Measurements from ENCODE around the gene NAPG.

NAPG gene

DNA sequence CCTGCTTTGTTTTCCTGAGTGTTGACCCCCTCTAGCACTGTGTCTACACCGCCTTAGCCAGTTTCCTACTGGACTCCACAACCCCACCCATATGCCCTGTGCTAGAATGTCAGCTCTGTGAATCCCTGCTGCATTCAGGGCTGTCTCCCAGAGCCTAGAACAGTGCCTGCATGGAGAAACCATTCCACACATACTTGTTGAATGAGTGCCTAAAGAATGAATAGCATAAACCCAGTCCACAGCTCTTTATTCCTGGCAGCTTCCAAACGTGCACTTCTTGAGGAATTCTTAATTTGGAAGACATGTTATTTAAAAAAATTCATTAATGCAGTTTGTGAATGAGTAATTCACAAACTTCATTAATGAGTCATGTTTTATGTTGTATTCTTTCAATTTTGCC is 6.5 kb upstream of the NAPG start:
- Histone ChIP-seq H3K27me3 (ENCODE audit: insufficient read depth, low read depth) (no peaks in the 10 kb centered on the region), H3K9ac (no peak overlapping the region), H3K4me2 (no peak overlapping the region), H3K4me1 (ENCODE audit: low read depth, poor library complexity, severe bottlenecking) (no peaks in the 10 kb centered on the region), H3K79me2 (ENCODE audit: insufficient read depth, low read depth) (no peaks in the 10 kb centered on the region), H2AFZ (ENCODE audit: low read depth) (no peak overlapping the region), H3K36me3 (ENCODE audit: insufficient read depth) (no peaks in the 10 kb centered on the region), H3K27ac (no peak overlapping the region), H4K20me1 (ENCODE audit: insufficient read depth) (no peaks in the 10 kb centered on the region), H3K4me3 (IDR thresholded peaks at IDR 0.05; ENCODE audit: insufficient read depth, low read depth, low read length) (no peak overlapping the region)
- TF ChIP-seq, protein P1, sequence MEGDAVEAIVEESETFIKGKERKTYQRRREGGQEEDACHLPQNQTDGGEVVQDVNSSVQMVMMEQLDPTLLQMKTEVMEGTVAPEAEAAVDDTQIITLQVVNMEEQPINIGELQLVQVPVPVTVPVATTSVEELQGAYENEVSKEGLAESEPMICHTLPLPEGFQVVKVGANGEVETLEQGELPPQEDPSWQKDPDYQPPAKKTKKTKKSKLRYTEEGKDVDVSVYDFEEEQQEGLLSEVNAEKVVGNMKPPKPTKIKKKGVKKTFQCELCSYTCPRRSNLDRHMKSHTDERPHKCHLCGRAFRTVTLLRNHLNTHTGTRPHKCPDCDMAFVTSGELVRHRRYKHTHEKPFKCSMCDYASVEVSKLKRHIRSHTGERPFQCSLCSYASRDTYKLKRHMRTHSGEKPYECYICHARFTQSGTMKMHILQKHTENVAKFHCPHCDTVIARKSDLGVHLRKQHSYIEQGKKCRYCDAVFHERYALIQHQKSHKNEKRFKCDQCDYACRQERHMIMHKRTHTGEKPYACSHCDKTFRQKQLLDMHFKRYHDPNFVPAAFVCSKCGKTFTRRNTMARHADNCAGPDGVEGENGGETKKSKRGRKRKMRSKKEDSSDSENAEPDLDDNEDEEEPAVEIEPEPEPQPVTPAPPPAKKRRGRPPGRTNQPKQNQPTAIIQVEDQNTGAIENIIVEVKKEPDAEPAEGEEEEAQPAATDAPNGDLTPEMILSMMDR (conservative IDR thresholded peaks at IDR 0.05; ENCODE audit: low read depth, low read length): no peak

- H4K20me1 ChIP-seq (ENCODE audit: insufficient read depth): no peaks in the 10 kb centered on the region
- peaks cover 1% of the 10 kb centered on the region for H3K4me1 ChIP-seq (ENCODE audit: low read depth, poor library complexity, severe bottlenecking)
- no peaks in the 10 kb centered on the region for H3K79me2 ChIP-seq (ENCODE audit: insufficient read depth, low read depth)
- no peak overlapping the region for H2AFZ ChIP-seq (ENCODE audit: low read depth)
- no peak overlapping the region for H3K4me2 ChIP-seq
- no peak overlapping the region for H3K27ac ChIP-seq
- H3K36me3 ChIP-seq (ENCODE audit: insufficient read depth): no peaks in the 10 kb centered on the region
- TF ChIP-seq, protein P1 (conservative IDR thresholded peaks at IDR 0.05; ENCODE audit: low read depth, low read length): peak; percentile 53
- no peaks in the 10 kb centered on the region for H3K27me3 ChIP-seq (ENCODE audit: insufficient read depth, low read depth)
- no peak overlapping the region for H3K4me3 ChIP-seq (IDR thresholded peaks at IDR 0.05; ENCODE audit: insufficient read depth, low read depth, low read length)
- no peak overlapping the region for H3K9ac ChIP-seq
Measured at GRCh38 chr18:10519999-10520935, 5.6 kb upstream of the NAPG start.

GRCh38 chr18:10521566-10521965 is 4.3 kb upstream of the NAPG start:
- peaks cover 4% of the 10 kb centered on the region; the same call in 1 of the 2 replicates for H3K79me2 ChIP-seq (ENCODE audit: insufficient read depth, low read depth)
- H3K27me3 ChIP-seq (ENCODE audit: insufficient read depth, low read depth): no peaks in the 10 kb centered on the region
- TF ChIP-seq, protein P1 (conservative IDR thresholded peaks at IDR 0.05; ENCODE audit: low read depth, low read length): no peak
- H3K9ac ChIP-seq: no peak overlapping the region
- H3K27ac ChIP-seq: no peak overlapping the region
- peaks cover 4% of the 10 kb centered on the region for H3K4me1 ChIP-seq (ENCODE audit: low read depth, poor library complexity, severe bottlenecking)
- H3K36me3 ChIP-seq (ENCODE audit: insufficient read depth): no peaks in the 10 kb centered on the region
- no peak overlapping the region for H2AFZ ChIP-seq (ENCODE audit: low read depth)
- no peak overlapping the region for H3K4me2 ChIP-seq
- no peak overlapping the region for H3K4me3 ChIP-seq (IDR thresholded peaks at IDR 0.05; ENCODE audit: insufficient read depth, low read depth, low read length)
- H4K20me1 ChIP-seq (ENCODE audit: insufficient read depth): no peaks in the 10 kb centered on the region

DNA sequence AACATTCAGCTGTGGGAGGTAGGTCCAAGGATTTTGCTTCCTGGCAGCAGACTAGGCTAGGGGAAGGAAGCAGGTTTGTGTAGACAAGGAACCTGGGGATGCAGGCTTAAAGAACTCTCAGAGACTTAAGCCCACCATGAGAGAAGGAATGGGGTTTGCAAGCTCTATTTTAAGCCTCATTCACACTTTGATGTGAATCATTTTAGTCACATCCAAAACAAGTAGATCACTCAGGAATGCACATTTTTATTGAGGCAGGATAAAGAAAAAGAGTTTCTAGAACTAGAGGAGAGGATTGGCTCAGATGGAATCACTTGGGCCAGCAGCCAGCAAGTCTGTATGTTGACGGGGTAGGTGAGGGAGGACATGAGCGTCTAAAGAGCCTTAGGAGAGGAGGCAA is 3.3 kb upstream of the NAPG start:
- H3K4me2 ChIP-seq: no peak overlapping the region
- peaks cover 13% of the 10 kb centered on the region for H3K4me1 ChIP-seq (ENCODE audit: low read depth, poor library complexity, severe bottlenecking)
- H3K36me3 ChIP-seq (ENCODE audit: insufficient read depth): no peaks in the 10 kb centered on the region
- no peak overlapping the region for H3K27ac ChIP-seq
- no peaks in the 10 kb centered on the region for H4K20me1 ChIP-seq (ENCODE audit: insufficient read depth)
- H3K27me3 ChIP-seq (ENCODE audit: insufficient read depth, low read depth): no peaks in the 10 kb centered on the region
- H3K4me3 ChIP-seq (IDR thresholded peaks at IDR 0.05; ENCODE audit: insufficient read depth, low read depth, low read length): no peak overlapping the region
- no peak overlapping the region for H2AFZ ChIP-seq (ENCODE audit: low read depth)
- TF ChIP-seq, protein P1 (conservative IDR thresholded peaks at IDR 0.05; ENCODE audit: low read depth, low read length): no peak
- H3K79me2 ChIP-seq (ENCODE audit: insufficient read depth, low read depth): peaks cover 15% of the 10 kb centered on the region
- H3K9ac ChIP-seq: no peak overlapping the region

All from KMS-11 (cell line).